Esophagus muscularis mucosa (tissue), 4 donors: Measurements from ENCODE around the gene OGFOD3. TPM values are rescaled to one million over a fixed set of nuclear protein-coding genes. Genes with fewer than 3 reads are reported as not detected.

ENCODE experiments used
- DNase-seq: peaks from one replicate; pipeline ENCODE4 v3.0.0-alpha.2; 2017; ENCODE audit errors: extremely low spot score
- H3K27ac ChIP-seq, 4 donors: fragments of 200-600 bp; sonication (generic); replicated peaks in 1 of 4; 1 replicate in 3 of 4; 2 replicates in 1 of 4; pipeline ENCODE4 v1.5.1; 2016 to 2019; ENCODE audit warnings: mild to moderate bottlenecking in 1 of 4
- H3K27me3 ChIP-seq, 4 donors: fragments of 200-600 bp; sonication (generic); one replicate each; pipeline versions ENCODE4 v1.5.1 to v1.6.0; 2016 to 2019
- H3K36me3 ChIP-seq, 4 donors: fragments of 200-600 bp; sonication (generic); one replicate each; pipeline ENCODE4 v1.5.1; 2016 to 2019
- H3K4me1 ChIP-seq, 4 donors: fragments of 200-600 bp; sonication (generic); one replicate each; pipeline ENCODE4 v1.5.1; 2016 to 2019
- H3K4me3 ChIP-seq, 4 donors: fragments of 200-600 bp; sonication (generic); 1 replicate in 2 of 4; 2 replicates in 2 of 4; pipeline ENCODE4 v1.5.1; 2016 to 2019; ENCODE audit warnings: mild to moderate bottlenecking in 4 of 4, moderate library complexity in 1 of 4
- H3K9me3 ChIP-seq, 4 donors: fragments of 200-600 bp; sonication (generic); 1 replicate in 3 of 4; 2 replicates in 1 of 4; pipeline ENCODE4 v1.5.1; 2016 to 2019
- EP300 ChIP-seq: sonication (generic); formaldehyde crosslinking; IDR thresholded peaks from one replicate; pipeline ENCODE4 v1.6.1; 2017; ENCODE audit warnings: antibody characterized with exemption
- POLR2A ChIP-seq: fragments of 450-650 bp; IDR thresholded peaks from one replicate; pipeline ENCODE4 v1.6.1; 2017; ENCODE audit warnings: antibody characterized with exemption, moderate library complexity, mild to moderate bottlenecking, low read depth
- POLR2AphosphoS5 ChIP-seq, 2 donors: sonication (generic); formaldehyde crosslinking; IDR thresholded peaks; one replicate each; pipeline ENCODE4 v1.6.1; 2017; ENCODE audit warnings: antibody characterized with exemption in 2 of 2
- WGBS: methylation state at CpG from one replicate; pipeline ENCODE4 v1.1.5; 2018; 5-methylcytosine and 5-hydroxymethylcytosine counted together
- intact Hi-C: fragments of 100-400 bp; cut with DNase I; formaldehyde crosslinking; loops from one replicate; pipeline ENCODE4 v1.15.1; 2023
- total RNA-seq, 4 donors: library from RNA; depleted of rRNA; stranded (reverse); fragments of >200 nt; gene quantifications; one replicate each; pipeline versions ENCODE4 v1.1.0 to v1.2.1, GENCODE V29; 2016
- TF ChIP-seq, protein P1 (sequence below), 3 experiments: fragments of 200-600 bp in 2 of 3; fragments of 450-650 bp in 1 of 3; sonication (generic) in 2 of 3; IDR thresholded peaks; one replicate each; pipeline ENCODE4 v1.5.1; 2017 to 2019; ENCODE audit warnings: antibody characterized with exemption in 3 of 3, mild to moderate bottlenecking in 2 of 3, moderate library complexity in 1 of 3

Gene OGFOD3
- total RNA-seq, 4 donors from 2014 or later = 21.6 to 35.3 (median 28.5) TPM

GRCh38 chr17:82372249-82373071 lies 45.9 kb downstream of the OGFOD3 start:
- no peaks in the 10 kb centered on the region for H3K36me3 ChIP-seq
- no peaks in the 10 kb centered on the region for H3K9me3 ChIP-seq
- peak overlapping the region in 1 of 4 donors; percentile 31 for H3K4me3 ChIP-seq
- H3K27ac ChIP-seq = no peak overlapping the region
- H3K27me3 ChIP-seq = peaks cover 0 to 90% (median 51%) of the 10 kb centered on the region in 4 donors
- 52% methylated on average over 37 of the region's 41 CpGs for WGBS
- TF ChIP-seq, protein P1, sequence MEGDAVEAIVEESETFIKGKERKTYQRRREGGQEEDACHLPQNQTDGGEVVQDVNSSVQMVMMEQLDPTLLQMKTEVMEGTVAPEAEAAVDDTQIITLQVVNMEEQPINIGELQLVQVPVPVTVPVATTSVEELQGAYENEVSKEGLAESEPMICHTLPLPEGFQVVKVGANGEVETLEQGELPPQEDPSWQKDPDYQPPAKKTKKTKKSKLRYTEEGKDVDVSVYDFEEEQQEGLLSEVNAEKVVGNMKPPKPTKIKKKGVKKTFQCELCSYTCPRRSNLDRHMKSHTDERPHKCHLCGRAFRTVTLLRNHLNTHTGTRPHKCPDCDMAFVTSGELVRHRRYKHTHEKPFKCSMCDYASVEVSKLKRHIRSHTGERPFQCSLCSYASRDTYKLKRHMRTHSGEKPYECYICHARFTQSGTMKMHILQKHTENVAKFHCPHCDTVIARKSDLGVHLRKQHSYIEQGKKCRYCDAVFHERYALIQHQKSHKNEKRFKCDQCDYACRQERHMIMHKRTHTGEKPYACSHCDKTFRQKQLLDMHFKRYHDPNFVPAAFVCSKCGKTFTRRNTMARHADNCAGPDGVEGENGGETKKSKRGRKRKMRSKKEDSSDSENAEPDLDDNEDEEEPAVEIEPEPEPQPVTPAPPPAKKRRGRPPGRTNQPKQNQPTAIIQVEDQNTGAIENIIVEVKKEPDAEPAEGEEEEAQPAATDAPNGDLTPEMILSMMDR (IDR thresholded peaks at IDR 0.05) = no peak
- TF ChIP-seq EP300 (no peak), POLR2AphosphoS5 (IDR thresholded peaks at IDR 0.05) (no peak), POLR2A (no peak)
- intact Hi-C loops = no loop called here
- H3K4me1 ChIP-seq = peaks cover 11 to 36% (median 23%) of the 10 kb centered on the region in 4 donors
- no peak for DNase-seq

GRCh38 chr17:82371333-82372248 lies 46.8 kb downstream of the OGFOD3 start, which contains the start of gene UTS2R:
Gene UTS2R (plus strand): TSS chr17:82371765. CDS start chr17:82374325, 2,560 bp downstream.
- WGBS = 4% methylated on average over 42 of the region's 109 CpGs
- Histone ChIP-seq H3K27me3 (peaks cover 0 to 90% (median 51%) of the 10 kb centered on the region in 4 donors), H3K4me3 (peak within 1 kb of the TSS; percentile 13 to 51 (median 34)), H3K27ac (no peak within 1 kb of the TSS), H3K36me3 (no peaks in the 10 kb centered on the region), H3K9me3 (no peaks in the 10 kb centered on the region), H3K4me1 (peaks cover 11 to 36% (median 23%) of the 10 kb centered on the region in 4 donors)
- TF ChIP-seq, protein P1 (IDR thresholded peaks at IDR 0.05) = no peak
- TF ChIP-seq EP300 (no peak), POLR2AphosphoS5 (IDR thresholded peaks at IDR 0.05) (no peak), POLR2A (no peak)
- intact Hi-C loops = no loop called here
- DNase-seq = no peak

- 38% methylated on average over 18 of the region's 38 CpGs for WGBS
- no peak for DNase-seq
- TF ChIP-seq EP300 (no peak), POLR2AphosphoS5 (IDR thresholded peaks at IDR 0.05) (no peak), POLR2A (no peak)
- TF ChIP-seq, protein P1 (IDR thresholded peaks at IDR 0.05) = no peak
- intact Hi-C loops = no loop called here
- Histone ChIP-seq H3K4me1 (peaks cover 11 to 36% (median 23%) of the 10 kb centered on the region in 4 donors), H3K4me3 (peak overlapping the region; percentile 13 to 51 (median 34)), H3K9me3 (no peaks in the 10 kb centered on the region), H3K27ac (no peak overlapping the region), H3K36me3 (no peaks in the 10 kb centered on the region), H3K27me3 (peaks cover 0 to 81% (median 44%) of the 10 kb centered on the region in 4 donors)
These were observed 47.7 kb downstream of the OGFOD3 start for GRCh38 chr17:82370471-82371332.

DNA sequence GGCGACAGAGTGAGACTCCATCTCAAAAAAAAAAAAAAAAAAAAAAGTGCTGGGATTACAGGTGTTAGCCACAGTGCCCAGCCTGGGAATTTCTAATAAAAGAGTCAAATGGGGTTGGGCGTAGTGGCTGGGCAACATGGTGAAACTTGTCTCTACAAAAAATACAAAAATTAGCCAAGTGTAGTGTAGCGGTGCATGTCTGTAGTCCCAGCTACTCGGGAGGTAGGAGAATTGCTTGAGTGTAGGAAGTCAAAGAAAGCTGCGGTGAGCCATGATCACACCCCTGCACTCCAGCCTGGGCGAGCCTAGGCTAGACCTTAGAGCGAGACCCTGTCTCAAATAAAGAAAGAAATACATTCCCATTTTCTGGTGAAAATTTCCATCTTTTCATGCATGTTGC lies 49.2 kb downstream of the OGFOD3 start:
- no peak for DNase-seq
- H3K9me3 ChIP-seq = no peaks in the 10 kb centered on the region
- no peaks in the 10 kb centered on the region for H3K36me3 ChIP-seq
- H3K27ac ChIP-seq = no peak overlapping the region
- no peak overlapping the region for H3K4me3 ChIP-seq
- H3K27me3 ChIP-seq = peaks cover 0 to 66% (median 33%) of the 10 kb centered on the region in 4 donors
- intact Hi-C loops = no loop called here
- peaks cover 11 to 26% (median 23%) of the 10 kb centered on the region in 4 donors for H3K4me1 ChIP-seq
- TF ChIP-seq POLR2AphosphoS5 (IDR thresholded peaks at IDR 0.05) (no peak), EP300 (no peak), POLR2A (no peak)
- TF ChIP-seq, protein P1 (IDR thresholded peaks at IDR 0.05) = no peak
- WGBS = 90% methylated on average over 7 of the region's 7 CpGs
